Epithelial cell of esophagus (primary cell): Measurements from ENCODE around the gene KCNN1.

Experiments used
- DNase-seq: peaks from one replicate; pipeline ENCODE4 v3.0.0; 2010; ENCODE audit warnings: low read depth
- H3K4me3 ChIP-seq: 2 replicates; pipeline ENCODE4 v1.5.1; 2011; ENCODE audit warnings: mild to moderate bottlenecking, low read length, control low read depth
- TF ChIP-seq, protein P1 (sequence below): IDR thresholded peaks from 2 replicates; pipeline ENCODE4 v1.5.1; 2011; ENCODE audit warnings: low read depth, mild to moderate bottlenecking, low read length, control low read depth, inconsistent platforms; ENCODE audit not compliant: insufficient read depth; ENCODE audit errors: missing control alignments

The KCNN1 gene

DNA sequence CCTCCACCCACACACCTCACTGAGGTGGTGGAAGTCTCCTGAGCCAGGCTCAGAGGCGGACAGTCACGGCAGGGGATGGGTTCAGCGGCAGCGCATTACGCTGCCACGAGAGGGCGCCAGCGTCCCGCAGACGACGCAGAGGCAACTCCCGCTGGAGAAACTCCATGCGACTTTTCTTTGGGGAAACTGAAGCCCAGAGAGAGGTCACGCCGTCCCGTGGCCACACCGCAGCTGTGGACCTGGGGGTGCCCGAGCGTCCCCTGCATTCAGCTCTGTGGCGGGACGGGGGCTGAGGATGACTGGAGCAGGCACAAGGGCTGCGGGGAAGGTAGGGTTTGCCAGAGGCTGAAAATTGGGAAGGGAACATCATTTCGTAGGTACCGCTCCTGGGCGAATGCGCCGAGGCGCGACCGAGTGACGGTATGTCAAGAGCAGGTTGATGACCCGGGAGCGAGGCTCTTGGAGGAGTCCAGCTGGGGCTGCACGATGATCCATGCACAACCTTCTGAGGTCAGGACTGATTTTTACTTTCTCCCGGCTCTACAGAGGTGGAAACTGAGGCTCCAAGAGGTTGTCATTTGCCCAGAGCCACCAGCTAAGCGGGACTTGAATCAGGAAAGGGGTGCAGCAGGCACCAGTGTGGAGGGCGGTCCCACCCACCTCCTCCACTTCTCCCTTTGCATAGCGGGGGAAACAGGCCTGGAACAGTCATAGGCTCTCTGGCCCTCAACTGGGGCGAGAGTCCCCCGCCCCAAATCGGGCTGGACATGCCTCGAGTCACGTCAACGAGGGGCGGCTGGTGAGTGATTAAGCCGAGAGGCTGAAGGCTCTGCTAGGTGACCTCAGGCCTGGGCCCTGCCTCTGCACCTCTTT lies 40.4 kb downstream of the KCNN1 start:
- H3K4me3 ChIP-seq, result peak overlapping the region; percentile 51
- TF ChIP-seq, protein P1, sequence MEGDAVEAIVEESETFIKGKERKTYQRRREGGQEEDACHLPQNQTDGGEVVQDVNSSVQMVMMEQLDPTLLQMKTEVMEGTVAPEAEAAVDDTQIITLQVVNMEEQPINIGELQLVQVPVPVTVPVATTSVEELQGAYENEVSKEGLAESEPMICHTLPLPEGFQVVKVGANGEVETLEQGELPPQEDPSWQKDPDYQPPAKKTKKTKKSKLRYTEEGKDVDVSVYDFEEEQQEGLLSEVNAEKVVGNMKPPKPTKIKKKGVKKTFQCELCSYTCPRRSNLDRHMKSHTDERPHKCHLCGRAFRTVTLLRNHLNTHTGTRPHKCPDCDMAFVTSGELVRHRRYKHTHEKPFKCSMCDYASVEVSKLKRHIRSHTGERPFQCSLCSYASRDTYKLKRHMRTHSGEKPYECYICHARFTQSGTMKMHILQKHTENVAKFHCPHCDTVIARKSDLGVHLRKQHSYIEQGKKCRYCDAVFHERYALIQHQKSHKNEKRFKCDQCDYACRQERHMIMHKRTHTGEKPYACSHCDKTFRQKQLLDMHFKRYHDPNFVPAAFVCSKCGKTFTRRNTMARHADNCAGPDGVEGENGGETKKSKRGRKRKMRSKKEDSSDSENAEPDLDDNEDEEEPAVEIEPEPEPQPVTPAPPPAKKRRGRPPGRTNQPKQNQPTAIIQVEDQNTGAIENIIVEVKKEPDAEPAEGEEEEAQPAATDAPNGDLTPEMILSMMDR, result peak; percentile 96
- peak; percentile 76 for DNase-seq

DNA sequence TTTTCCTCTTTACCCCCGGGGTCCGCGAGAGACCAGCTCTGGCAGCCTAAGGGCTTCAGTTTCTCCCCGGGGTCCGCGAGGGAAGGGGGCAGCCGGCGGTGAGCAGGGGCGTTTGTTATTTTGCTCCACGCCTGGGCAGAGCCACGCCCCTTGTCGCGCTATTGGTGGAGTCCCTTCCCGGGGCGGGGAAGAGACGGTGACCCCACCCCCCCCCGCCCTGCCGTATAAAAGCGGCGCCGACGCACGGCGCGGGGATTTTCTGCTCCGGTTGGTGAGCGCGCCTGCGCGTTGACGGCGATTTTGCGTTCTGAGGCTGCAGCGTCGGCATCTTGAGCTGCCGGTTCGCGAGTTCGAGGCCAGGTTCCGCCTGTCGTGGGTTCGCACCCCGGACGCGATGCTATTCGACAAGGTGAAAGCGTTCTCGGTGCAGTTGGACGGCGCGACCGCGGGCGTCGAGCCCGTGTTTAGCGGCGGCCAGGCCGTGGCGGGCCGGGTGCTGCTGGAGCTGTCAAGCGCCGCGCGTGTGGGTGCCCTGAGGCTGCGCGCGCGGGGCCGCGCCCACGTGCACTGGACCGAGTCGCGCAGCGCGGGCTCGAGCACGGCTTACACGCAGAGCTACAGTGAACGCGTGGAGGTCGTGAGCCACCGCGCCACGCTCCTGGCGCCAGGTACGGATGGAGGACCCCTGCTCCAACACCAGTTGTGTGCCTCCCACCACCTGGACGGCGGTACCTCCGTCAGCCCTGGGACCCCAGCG lies 41.2 kb downstream of the KCNN1 start, which contains the start of gene ARRDC2:
Gene ARRDC2, plus strand, starts transcription at position 254 of the 757 bp plus-strand sequence. Its CDS starts 141 bp downstream, at position 395.
- peak; percentile 93 for DNase-seq
- H3K4me3 ChIP-seq, result peak within 1 kb of the TSS; percentile 51
- TF ChIP-seq, protein P1, result no peak

DNA sequence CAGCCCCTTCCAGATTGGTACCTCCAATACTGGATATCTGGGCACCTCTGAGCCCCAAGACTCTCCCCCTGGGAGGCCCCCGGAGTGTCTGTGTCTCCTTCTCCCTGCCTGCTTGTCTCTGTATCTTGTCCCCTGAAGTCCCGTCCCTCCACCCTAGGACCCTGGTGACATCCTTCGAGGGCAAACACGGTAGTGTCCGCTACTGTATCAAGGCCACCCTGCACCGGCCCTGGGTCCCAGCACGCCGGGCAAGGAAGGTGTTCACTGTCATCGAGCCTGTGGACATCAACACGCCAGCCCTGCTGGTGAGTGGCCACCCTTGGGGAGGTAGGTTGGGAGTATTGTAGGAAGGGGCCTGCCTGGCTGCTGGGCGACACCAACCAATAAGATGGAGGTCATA lies 41.9 kb downstream of the KCNN1 start:
- DNase-seq, result no peak
- no peak overlapping the region for H3K4me3 ChIP-seq
- TF ChIP-seq, protein P1, result no peak

DNA sequence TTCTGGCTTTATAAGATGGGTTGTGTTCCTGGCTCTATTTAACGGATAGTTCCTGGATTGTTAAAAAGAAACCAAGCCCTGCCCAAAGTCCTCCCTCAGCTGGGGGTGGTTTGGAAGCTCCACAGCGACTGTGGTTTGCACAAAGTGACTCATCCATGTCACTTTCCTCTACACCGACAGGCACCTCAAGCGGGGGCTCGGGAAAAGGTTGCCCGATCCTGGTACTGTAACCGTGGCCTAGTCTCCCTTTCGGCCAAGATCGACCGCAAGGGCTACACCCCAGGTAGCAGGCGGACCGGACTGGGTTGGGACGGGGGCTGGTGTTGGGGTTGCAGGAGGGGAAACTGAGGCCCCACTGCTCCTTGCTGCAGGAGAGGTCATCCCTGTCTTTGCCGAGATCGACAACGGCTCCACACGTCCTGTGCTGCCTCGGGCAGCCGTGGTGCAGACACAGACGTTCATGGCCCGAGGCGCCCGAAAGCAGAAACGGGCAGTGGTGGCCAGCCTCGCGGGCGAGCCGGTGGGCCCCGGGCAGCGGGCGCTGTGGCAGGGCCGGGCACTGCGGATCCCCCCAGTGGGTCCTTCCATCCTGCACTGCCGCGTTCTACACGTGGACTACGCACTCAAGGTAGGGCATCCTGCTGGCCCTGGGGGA lies 42.6 kb downstream of the KCNN1 start:
- no peak overlapping the region for H3K4me3 ChIP-seq

DNA sequence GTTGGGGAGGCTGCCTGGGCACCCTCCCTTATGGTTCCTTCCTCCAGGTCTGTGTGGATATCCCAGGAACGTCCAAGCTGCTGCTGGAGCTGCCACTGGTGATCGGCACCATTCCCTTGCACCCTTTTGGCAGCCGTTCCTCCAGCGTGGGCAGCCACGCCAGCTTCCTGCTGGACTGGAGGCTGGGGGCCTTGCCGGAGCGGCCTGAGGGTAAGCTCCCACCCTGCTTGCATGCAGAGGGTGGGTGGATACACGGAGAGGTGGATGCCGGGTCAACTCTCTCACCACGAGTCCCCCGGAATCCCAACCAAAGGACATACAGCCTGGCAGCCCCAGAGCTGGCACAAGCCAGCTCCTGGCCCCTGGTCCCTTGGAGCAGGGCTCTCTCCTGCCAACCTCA lies 43.2 kb downstream of the KCNN1 start:
- DNase-seq, result no peak
- TF ChIP-seq, protein P1, result no peak

More for the DNA sequence above, 42.6 kb downstream of the KCNN1 start:
- TF ChIP-seq, protein P1, result no peak
- no peak for DNase-seq

DNA sequence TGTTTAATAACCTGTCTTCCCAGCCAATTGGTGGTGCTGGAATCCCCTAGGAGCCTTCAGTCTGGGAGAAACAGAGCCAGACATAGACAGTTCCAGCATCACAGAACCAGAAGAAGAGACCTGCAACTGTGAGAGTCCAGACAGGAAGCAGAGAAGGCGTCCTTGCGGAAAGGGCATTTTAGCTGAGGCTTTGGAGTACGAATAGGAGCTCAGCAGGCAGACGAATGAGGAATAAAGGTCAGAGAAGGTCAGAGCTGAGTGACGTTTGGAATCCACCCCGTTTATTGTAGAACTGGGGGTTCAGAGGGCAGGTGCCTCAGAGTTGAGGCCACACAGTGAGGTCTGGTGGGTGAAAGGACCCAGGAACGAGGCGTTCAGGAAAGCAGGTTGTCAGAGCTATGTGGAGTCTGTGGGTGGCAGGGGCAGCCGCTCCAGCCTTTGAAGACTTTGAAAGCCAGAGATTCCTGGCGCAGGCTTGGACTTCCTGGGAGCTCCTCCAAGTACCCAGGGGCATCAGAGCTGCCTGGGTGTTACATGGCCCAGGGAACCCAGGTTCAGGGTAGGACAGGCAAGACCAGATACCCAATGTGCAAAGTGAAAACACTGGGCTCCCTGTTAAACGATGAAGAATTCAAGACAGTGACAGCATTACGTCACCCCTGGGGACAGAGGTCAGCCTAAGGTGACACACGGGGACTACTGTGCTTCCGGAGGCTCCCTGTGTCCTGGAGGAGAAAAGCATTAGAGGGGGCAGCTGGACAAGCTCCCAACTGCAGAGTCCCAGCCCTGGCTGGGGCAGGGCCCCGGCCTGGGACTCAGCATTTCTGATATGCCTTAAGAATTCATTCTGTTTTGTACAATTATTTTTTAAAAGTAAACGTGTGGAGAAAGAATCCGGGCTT lies 46.6 kb downstream of the KCNN1 start:
- no peak overlapping the region for H3K4me3 ChIP-seq
- TF ChIP-seq, protein P1, result no peak
- DNase-seq, result no peak

More for the DNA sequence above, 43.2 kb downstream of the KCNN1 start:
- H3K4me3 ChIP-seq, result no peak overlapping the region
